ENCODE measurements around the gene CPTP. TPM values are rescaled to one million over a fixed set of nuclear protein-coding genes. Genes with fewer than 3 reads are reported as not detected.
A peak's percentile ranks its signal among the peaks of the same experiment; 100 is the strongest.

CPTP gene
- polyA plus RNA-seq, 1 donor from 2014 or later: 9.9 TPM

GRCh38 chr1:1307261-1307922 is 17.2 kb upstream of the CPTP start:
- H3K4me3 ChIP-seq (ENCODE audit: low read length): peak overlapping the region; percentile 99
- H2AFZ ChIP-seq (ENCODE audit: low read depth, low read length): no peak overlapping the region
- peaks cover 36% of the 10 kb centered on the region for H3K79me2 ChIP-seq (replicated peaks; ENCODE audit: insufficient read depth, low read length)
- H3F3A ChIP-seq (ENCODE audit: insufficient read depth, low read length, poor library complexity, severe bottlenecking): no peaks in the 10 kb centered on the region
- H3K9me3 ChIP-seq (ENCODE audit: low read length): no peaks in the 10 kb centered on the region
- H4K20me1 ChIP-seq (ENCODE audit: insufficient read depth): peaks cover 2% of the 10 kb centered on the region
- H3K27ac ChIP-seq (ENCODE audit: low read length): peak overlapping the region; percentile 85
- H3K36me3 ChIP-seq (ENCODE audit: insufficient read depth, low read length): no peaks in the 10 kb centered on the region
- H3K9ac ChIP-seq (ENCODE audit: low read length): peak overlapping the region; percentile 95
- H3K9me2 ChIP-seq (ENCODE audit: insufficient read depth, low read length): no peaks in the 10 kb centered on the region
- H3K27me3 ChIP-seq (ENCODE audit: insufficient read depth, low read depth, low read length): no peaks in the 10 kb centered on the region
- H3K4me2 ChIP-seq (ENCODE audit: low read length): peak overlapping the region; percentile 80
- TF ChIP-seq MXI1 (conservative IDR thresholded peaks at IDR 0.05; ENCODE audit: poor library complexity, severe bottlenecking): peak; percentile 21
- no peak for TF ChIP-seq EP300 (conservative IDR thresholded peaks at IDR 0.05; ENCODE audit: poor library complexity, severe bottlenecking)
- TF ChIP-seq POLR2AphosphoS5 (IDR thresholded peaks at IDR 0.05): no peak
- TF ChIP-seq CTCF (IDR thresholded peaks at IDR 0.05; ENCODE audit: poor library complexity, severe bottlenecking): no peak

- Histone ChIP-seq H4K20me1 (ENCODE audit: insufficient read depth) (peaks cover 2% of the 10 kb centered on the region), H3K79me2 (replicated peaks; ENCODE audit: insufficient read depth, low read length) (peaks cover 36% of the 10 kb centered on the region), H2AFZ (ENCODE audit: low read depth, low read length) (no peak within 1 kb of the TSS), H3K27ac (ENCODE audit: low read length) (peak within 1 kb of the TSS; percentile 95), H3K4me2 (ENCODE audit: low read length) (peak within 1 kb of the TSS; percentile 80), H3F3A (ENCODE audit: insufficient read depth, low read length, poor library complexity, severe bottlenecking) (no peaks in the 10 kb centered on the region), H3K9me3 (ENCODE audit: low read length) (no peaks in the 10 kb centered on the region), H3K9ac (ENCODE audit: low read length) (peak within 1 kb of the TSS; percentile 95), H3K4me3 (ENCODE audit: low read length) (peak within 1 kb of the TSS; percentile 99), H3K27me3 (ENCODE audit: insufficient read depth, low read depth, low read length) (no peaks in the 10 kb centered on the region), H3K36me3 (ENCODE audit: insufficient read depth, low read length) (no peaks in the 10 kb centered on the region), H3K9me2 (ENCODE audit: insufficient read depth, low read length) (no peaks in the 10 kb centered on the region)
- peak; percentile 49 for TF ChIP-seq SMC3 (conservative IDR thresholded peaks at IDR 0.05; ENCODE audit: poor library complexity)
- TF ChIP-seq MXI1 (conservative IDR thresholded peaks at IDR 0.05; ENCODE audit: poor library complexity, severe bottlenecking): peak; percentile 81
- TF ChIP-seq RAD21 (conservative IDR thresholded peaks at IDR 0.05): no peak
- TF ChIP-seq EP300 (conservative IDR thresholded peaks at IDR 0.05; ENCODE audit: poor library complexity, severe bottlenecking): peak; percentile 59
- TF ChIP-seq EZH2 (IDR thresholded peaks at IDR 0.05; ENCODE audit: borderline replicate concordance, insufficient read depth, low read length, poor library complexity, severe bottlenecking): no peak
- TF ChIP-seq TAF1 (IDR thresholded peaks at IDR 0.05; ENCODE audit: low read depth): no peak
- peak; percentile 55 for TF ChIP-seq POLR2AphosphoS5 (IDR thresholded peaks at IDR 0.05)
- TF ChIP-seq CTCF (IDR thresholded peaks at IDR 0.05; ENCODE audit: poor library complexity, severe bottlenecking): peak; percentile 45
- peak; percentile 14 for TF ChIP-seq REST (IDR thresholded peaks at IDR 0.05; ENCODE audit: borderline replicate concordance)
Measured at GRCh38 chr1:1307923-1308755, 16.5 kb upstream of the CPTP start, which contains the start of the genes ACAP3 and PUSL1. TSS of gene ACAP3 (minus strand) at chr1:1307930. CDS start at chr1:1307815, 115 bp downstream. TSS of gene PUSL1 (plus strand) at chr1:1308597. CDS start at chr1:1308644, 47 bp downstream.

All from neural cell (in vitro differentiated cells).